Natural killer cell treated with Interleukin-12 subunit alpha and Interleukin-12 subunit beta and Interleukin-15 and Interleukin-18, amount 100 ng/mL, for 72 hours (primary cell): ENCODE results near the gene RPS2. TPM values are rescaled to one million over a fixed set of nuclear protein-coding genes. Genes with fewer than 3 reads are reported as not detected.

Experiments
- ATAC-seq, 2 donors: fragments of 150-1000 bp; cut with Tn5 transposase in 1 of 2; sonication (Bioruptor Pico), chemical (Tn5 transposase) in 1 of 2; 2 replicates each; pipeline ENCODE4 v1.10.0; 2021
- DNase-seq: peaks from one replicate; pipeline ENCODE4 v3.0.0; 2022; ENCODE audit warnings: low spot score
- H3K27ac Mint-ChIP-seq, 2 donors: 1 replicate in 1 of 2; 2 replicates in 1 of 2; pipeline ENCODE4 v1.8.0; 2022; ENCODE audit warnings: mixed read lengths in 2 of 2, mild to moderate bottlenecking in 1 of 2, moderate library complexity in 1 of 2
- H3K27me3 Mint-ChIP-seq, 2 donors: 1 replicate in 1 of 2; 2 replicates in 1 of 2; pipeline ENCODE4 v1.8.0; 2022; ENCODE audit warnings: mixed read lengths in 2 of 2
- H3K36me3 Mint-ChIP-seq: one replicate; pipeline ENCODE4 v1.8.0; 2022; ENCODE audit warnings: mixed read lengths
- H3K4me1 Mint-ChIP-seq, 2 donors: 1 replicate in 1 of 2; 2 replicates in 1 of 2; pipeline ENCODE4 v1.8.0; 2022; ENCODE audit warnings: low read depth in 2 of 2, mixed read lengths in 2 of 2, mild to moderate bottlenecking in 1 of 2
- H3K4me3 Mint-ChIP-seq: one replicate; pipeline ENCODE4 v1.8.0; 2022; ENCODE audit warnings: mixed read lengths
- H3K9me3 Mint-ChIP-seq: 2 replicates; pipeline ENCODE4 v1.8.0; 2022; ENCODE audit warnings: mixed read lengths
- total RNA-seq, 2 donors: library from RNA; stranded (reverse); gene quantifications; one replicate each; pipeline ENCODE4 v1.2.3, GENCODE V29; 2022

RPS2 gene
- total RNA-seq, 2 donors from 2014 or later = 2,056 to 2,952 TPM

DNA sequence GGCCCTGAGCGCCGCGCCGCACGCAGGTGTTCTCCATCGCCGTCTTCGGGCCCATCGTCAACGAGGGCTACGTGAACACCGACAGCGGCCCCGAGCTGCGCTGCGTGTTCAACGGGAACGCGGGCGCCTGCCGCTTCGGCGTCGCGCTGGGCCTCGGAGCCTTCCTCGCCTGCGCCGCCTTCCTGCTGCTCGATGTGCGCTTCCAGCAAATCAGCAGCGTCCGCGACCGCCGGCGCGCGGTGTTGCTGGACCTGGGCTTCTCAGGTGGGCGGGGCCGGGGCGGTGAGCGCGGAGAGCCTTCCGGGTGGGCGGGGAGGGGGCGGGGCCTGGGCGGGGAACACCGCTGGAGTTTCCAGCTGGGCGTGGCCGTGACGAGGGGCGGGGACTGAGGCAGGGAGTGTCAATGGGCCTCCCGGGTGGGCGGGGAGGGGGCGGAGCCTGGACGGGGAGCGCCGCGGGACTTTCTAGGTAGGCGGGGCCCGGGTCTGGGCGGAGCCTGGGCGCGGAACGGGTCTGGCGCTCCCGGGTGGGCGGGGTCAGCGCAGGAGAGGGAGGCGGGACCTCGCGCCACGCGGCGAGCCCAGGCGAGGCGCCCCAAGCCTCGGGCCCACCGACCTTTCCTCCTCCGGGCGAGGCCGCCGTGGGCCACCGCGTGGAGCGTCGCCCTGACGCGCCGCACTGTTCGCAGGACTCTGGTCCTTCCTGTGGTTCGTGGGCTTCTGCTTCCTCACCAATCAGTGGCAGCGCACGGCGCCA, 27.5 kb upstream of the RPS2 start:
- H3K9me3 Mint-ChIP-seq = no peaks in the 10 kb centered on the region
- DNase-seq (peak; percentile 97), ATAC-seq (peak; percentile 88 to 92)
- H3K36me3 Mint-ChIP-seq = no peaks in the 10 kb centered on the region
- peak overlapping the region; percentile 65 to 82 for H3K27ac Mint-ChIP-seq
- H3K27me3 Mint-ChIP-seq = no peaks in the 10 kb centered on the region
- peak overlapping the region; percentile 80 for H3K4me3 Mint-ChIP-seq
- H3K4me1 Mint-ChIP-seq = peaks cover 11 to 34% of the 10 kb centered on the region in 2 donors

DNA sequence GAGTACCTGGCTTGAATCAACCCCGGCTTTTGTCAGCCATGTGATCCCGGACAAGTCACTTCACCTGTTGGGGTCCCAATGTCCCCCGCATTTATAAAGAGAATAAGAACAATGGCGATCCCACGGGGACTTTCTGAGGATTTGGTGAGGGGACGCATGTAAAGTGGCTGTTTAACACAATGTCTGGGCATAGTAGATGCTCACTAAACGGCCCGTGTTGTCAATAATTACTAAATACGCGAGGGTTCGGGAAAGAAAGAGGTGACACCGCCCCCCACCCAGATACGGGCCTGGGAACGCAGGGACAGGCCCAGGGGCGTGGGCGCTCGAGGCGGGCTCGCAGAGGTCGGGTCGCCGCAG, 26.9 kb upstream of the RPS2 start:
- Mint-ChIP-seq H3K4me3 (peak overlapping the region; percentile 80), H3K4me1 (peaks cover 11 to 35% of the 10 kb centered on the region in 2 donors), H3K27ac (peak overlapping the region; percentile 65 to 82), H3K9me3 (no peaks in the 10 kb centered on the region), H3K36me3 (no peaks in the 10 kb centered on the region), H3K27me3 (no peaks in the 10 kb centered on the region)
- ATAC-seq = no peak
- DNase-seq = no peak

GRCh38 chr16:1991135-1991551, 26.5 kb upstream of the RPS2 start:
- Mint-ChIP-seq H3K27me3 (no peaks in the 10 kb centered on the region), H3K4me1 (peaks cover 11 to 36% of the 10 kb centered on the region in 2 donors), H3K9me3 (no peaks in the 10 kb centered on the region), H3K4me3 (peak overlapping the region; percentile 80), H3K36me3 (no peaks in the 10 kb centered on the region), H3K27ac (peak overlapping the region; percentile 65 to 82)
- ATAC-seq (peak; percentile 58 to 62), DNase-seq (peak; percentile 75)

- H3K4me3 Mint-ChIP-seq = peak overlapping the region; percentile 80
- peaks cover 11 to 32% of the 10 kb centered on the region in 2 donors for H3K4me1 Mint-ChIP-seq
- H3K9me3 Mint-ChIP-seq = no peaks in the 10 kb centered on the region
- no peaks in the 10 kb centered on the region for H3K27me3 Mint-ChIP-seq
- DNase-seq (peak; percentile 79), ATAC-seq (no peak)
- H3K27ac Mint-ChIP-seq = peak overlapping the region; percentile 65 to 82
- no peaks in the 10 kb centered on the region for H3K36me3 Mint-ChIP-seq
Measured at GRCh38 chr16:1990351-1991134, 25.9 kb upstream of the RPS2 start.

DNA sequence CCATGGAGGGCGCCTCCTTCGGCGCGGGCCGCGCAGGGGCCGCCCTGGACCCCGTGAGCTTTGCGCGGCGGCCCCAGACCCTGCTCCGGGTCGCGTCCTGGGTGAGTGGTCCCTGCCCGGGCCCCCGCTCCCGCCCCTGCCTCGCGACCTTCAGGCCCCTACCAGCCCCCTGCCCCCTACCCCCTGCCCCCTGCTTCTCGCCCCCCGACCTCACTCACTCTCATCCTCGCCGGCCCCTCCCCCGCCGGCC, 25.4 kb upstream of the RPS2 start:
- no peaks in the 10 kb centered on the region for H3K9me3 Mint-ChIP-seq
- ATAC-seq (no peak), DNase-seq (no peak)
- no peak overlapping the region for H3K4me3 Mint-ChIP-seq
- peaks cover 11 to 28% of the 10 kb centered on the region in 2 donors for H3K4me1 Mint-ChIP-seq
- H3K27ac Mint-ChIP-seq = no peak overlapping the region
- H3K27me3 Mint-ChIP-seq = no peaks in the 10 kb centered on the region
- H3K36me3 Mint-ChIP-seq = no peaks in the 10 kb centered on the region

DNA sequence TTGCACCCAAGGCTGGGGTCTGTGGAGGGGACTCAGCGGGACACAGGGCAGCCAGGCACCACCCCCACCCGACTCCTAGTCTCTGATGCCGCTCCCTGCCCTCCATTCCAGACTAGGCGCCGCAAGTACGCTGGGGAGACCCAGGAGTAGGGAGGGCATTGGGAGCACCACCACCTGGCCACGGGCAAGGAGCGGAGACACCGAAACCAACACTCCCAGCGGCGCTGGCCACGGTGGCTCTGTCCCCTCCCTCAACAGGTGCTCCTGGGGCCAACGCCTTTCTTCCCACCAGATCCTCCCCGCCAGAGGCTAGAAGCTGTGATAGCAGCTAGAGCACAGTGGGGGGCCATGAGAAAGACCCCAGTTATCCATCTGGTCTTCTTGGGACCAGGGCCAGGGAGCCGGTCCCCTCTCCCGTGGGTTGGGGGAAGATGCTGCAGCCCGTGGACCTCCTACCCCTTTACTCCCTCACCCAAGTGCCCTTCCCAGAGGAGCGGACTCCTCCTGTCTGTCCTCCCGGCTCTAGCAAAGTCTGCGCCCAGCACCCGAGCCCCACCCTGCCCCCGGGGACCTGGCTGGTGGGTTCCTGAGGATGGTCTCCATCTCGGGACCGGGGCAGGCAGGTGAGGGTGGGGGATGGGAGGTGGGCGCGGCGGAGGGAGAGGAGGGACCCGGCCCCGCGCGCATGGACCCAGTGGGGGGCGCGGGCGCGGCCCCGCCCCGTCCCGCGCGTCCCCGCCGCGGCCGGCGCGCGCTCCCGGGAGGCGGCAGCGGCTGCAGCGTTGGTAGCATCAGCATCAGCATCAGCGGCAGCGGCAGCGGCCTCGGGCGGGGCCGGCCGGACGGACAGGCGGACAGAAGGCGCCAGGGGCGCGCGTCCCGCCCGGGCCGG, 24.8 kb upstream of the RPS2 start, which contains the start of gene SYNGR3:
TSS of gene SYNGR3 (plus strand) at position 762 of the 892 bp plus-strand sequence. CDS start 133 bp downstream, outside the sequence.
- H3K27me3 Mint-ChIP-seq = no peaks in the 10 kb centered on the region
- H3K9me3 Mint-ChIP-seq = no peaks in the 10 kb centered on the region
- DNase-seq = no peak
- H3K36me3 Mint-ChIP-seq = no peaks in the 10 kb centered on the region
- H3K4me1 Mint-ChIP-seq = peaks cover 11 to 32% of the 10 kb centered on the region in 2 donors
- peak within 1 kb of the TSS; percentile 65 to 69 for H3K27ac Mint-ChIP-seq
- H3K4me3 Mint-ChIP-seq = peak within 1 kb of the TSS; percentile 80
- ATAC-seq = no peak

DNA sequence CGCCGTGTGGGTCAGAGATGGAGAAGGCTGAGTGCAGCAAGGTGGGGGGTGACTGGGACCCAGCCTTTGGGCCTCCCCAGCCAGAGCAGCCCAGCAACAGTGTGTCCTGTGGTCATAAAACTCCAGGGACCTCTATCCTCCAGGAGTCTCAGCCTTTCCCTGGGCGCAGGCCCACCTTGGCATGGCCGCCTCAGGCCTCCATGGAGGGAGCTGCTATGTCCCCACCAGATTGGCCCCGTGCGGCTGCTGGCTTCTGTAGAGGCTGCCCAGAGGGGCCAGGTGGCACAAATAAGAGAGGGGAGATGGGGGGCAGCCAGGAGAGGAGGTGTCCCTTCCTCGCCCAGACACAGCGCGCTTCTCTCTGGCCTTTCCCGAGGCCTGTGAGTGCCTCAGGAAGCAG, 22.6 kb upstream of the RPS2 start:
- Mint-ChIP-seq H3K9me3 (no peaks in the 10 kb centered on the region), H3K27ac (no peak overlapping the region), H3K27me3 (peaks cover 0 to 6% of the 10 kb centered on the region in 2 donors), H3K36me3 (no peaks in the 10 kb centered on the region), H3K4me3 (no peak overlapping the region), H3K4me1 (peaks cover 0 to 32% of the 10 kb centered on the region in 2 donors)
- ATAC-seq (no peak), DNase-seq (no peak)

DNA sequence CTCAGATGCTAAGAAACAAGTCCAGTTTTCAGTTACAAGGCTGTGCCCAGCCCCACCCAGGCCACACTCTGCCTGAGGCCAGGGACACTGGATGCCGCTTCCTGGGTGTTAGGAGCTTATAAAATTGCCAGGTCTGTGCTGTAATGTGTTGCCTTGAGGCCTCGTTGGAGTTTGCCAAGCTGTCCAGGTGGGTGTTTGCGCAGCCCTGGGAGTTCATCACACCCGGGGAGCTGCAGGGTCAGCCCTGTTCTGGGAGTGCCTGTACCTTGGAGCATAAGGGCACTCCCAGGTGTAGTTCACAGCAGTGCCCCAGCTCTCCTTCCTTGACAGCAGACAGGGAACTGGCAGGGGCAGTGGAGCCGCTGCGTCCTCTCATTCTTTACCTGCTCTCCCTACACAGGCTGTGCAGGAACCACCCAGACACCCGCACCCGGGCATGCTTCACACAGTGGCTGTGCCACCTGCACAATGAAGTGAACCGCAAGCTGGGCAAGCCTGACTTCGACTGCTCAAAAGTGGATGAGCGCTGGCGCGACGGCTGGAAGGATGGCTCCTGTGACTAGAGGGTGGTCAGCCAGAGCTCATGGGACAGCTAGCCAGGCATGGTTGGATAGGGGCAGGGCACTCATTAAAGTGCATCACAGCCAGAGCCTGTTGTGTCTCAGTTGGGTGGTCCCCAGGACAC, 21.0 kb upstream of the RPS2 start:
- H3K4me1 Mint-ChIP-seq = peaks cover 0 to 24% of the 10 kb centered on the region in 2 donors
- H3K27me3 Mint-ChIP-seq = peaks cover 0 to 8% of the 10 kb centered on the region in 2 donors
- H3K9me3 Mint-ChIP-seq = no peaks in the 10 kb centered on the region
- ATAC-seq (no peak), DNase-seq (no peak)
- peak overlapping the region; percentile 75 for H3K4me3 Mint-ChIP-seq
- H3K27ac Mint-ChIP-seq = peak overlapping the region in 1 of 2 donors; percentile 28
- no peaks in the 10 kb centered on the region for H3K36me3 Mint-ChIP-seq

GRCh38 chr16:1984347-1985225, 20.0 kb upstream of the RPS2 start:
- Mint-ChIP-seq H3K27me3 (peaks cover 0 to 10% of the 10 kb centered on the region in 2 donors), H3K36me3 (no peaks in the 10 kb centered on the region), H3K4me3 (peak overlapping the region; percentile 75), H3K9me3 (no peaks in the 10 kb centered on the region), H3K27ac (peak overlapping the region; percentile 28 to 50), H3K4me1 (peaks cover 0 to 24% of the 10 kb centered on the region in 2 donors)
- no peak for DNase-seq
- ATAC-seq = peak in 1 of 2 donors; percentile 29

- Mint-ChIP-seq H3K27me3 (peaks cover 0 to 10% of the 10 kb centered on the region in 2 donors), H3K36me3 (no peaks in the 10 kb centered on the region), H3K27ac (peak within 1 kb of the TSS; percentile 47 to 50), H3K4me1 (peaks cover 0 to 21% of the 10 kb centered on the region in 2 donors), H3K4me3 (peak within 1 kb of the TSS; percentile 75), H3K9me3 (no peaks in the 10 kb centered on the region)
- DNase-seq = peak; percentile 96
- ATAC-seq = peak; percentile 97 to 99
Measured at GRCh38 chr16:1983544-1984346, 19.1 kb upstream of the RPS2 start, which contains the start of gene GFER. TSS of gene GFER (plus strand) at chr16:1984193. CDS start at chr16:1984219, 26 bp downstream.

DNA sequence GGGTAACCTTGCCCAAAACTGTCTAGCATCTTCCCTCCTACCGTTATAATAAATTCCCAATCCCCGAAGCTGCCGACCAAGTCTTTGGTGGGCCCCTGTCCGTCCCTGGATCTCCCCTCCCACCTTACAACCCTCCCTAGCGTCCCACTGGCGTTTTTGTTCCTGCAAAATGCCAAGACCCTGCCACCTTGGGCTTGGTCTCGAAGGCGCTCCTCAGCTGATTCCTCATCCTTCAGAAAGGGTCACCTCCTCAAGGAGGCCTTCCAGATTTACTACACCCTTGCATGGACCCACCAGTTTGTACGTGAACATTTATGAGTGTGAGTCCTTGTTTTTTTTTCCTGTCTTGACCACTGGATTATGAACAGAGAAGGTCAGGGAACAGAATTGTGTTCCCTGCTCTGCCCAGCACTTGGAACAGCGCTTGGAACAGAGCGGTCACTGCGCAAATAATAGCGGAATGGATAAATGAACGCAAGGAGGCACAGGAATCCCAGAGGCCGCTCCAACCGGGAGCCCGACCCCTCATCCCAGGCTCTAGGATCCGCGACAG, 18.4 kb upstream of the RPS2 start:
- Mint-ChIP-seq H3K4me3 (peak overlapping the region; percentile 75), H3K36me3 (no peaks in the 10 kb centered on the region), H3K27me3 (peaks cover 0 to 10% of the 10 kb centered on the region in 2 donors), H3K4me1 (peaks cover 0 to 18% of the 10 kb centered on the region in 2 donors), H3K9me3 (no peaks in the 10 kb centered on the region), H3K27ac (peak overlapping the region in 1 of 2 donors; percentile 47)
- ATAC-seq (no peak), DNase-seq (no peak)
